HG03060 (cell line): ENCODE data around the gene NRG2.

ENCODE experiments used
- ATAC-seq: cut with Tn5 transposase; IDR thresholded peaks from one replicate; pipeline ENCODE4 v1.9.1; 2021; ENCODE audit warnings: low read depth, moderate number of reproducible peaks; ENCODE audit not compliant: unreplicated experiment

The NRG2 gene

DNA sequence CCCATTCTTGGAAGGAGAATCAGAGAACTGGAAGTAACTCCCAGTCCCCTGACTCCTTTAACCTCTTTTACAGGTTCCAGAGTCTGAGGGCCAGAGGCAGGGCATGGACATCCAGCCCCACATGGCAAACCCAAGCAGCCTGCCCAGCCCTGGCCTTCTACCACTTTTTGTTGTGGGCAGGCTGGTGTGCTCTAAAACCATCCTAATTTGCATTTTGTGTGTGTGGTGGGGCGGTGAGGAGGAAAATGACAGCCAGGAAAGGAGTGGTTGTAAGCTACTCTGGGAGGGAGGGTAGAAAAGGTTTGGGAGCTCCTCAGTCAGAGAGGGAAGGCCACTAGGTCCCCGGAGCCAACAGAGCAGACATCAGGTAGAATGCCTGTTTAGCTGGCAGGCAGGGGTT lies 156.9 kb downstream of the NRG2 start:
- ATAC-seq = no peak

- no peak for ATAC-seq
These were observed 157.3 kb downstream of the NRG2 start for GRCh38 chr5:139885857-139886208.

GRCh38 chr5:139885172-139885856 lies 157.8 kb downstream of the NRG2 start:
- no peak for ATAC-seq

DNA sequence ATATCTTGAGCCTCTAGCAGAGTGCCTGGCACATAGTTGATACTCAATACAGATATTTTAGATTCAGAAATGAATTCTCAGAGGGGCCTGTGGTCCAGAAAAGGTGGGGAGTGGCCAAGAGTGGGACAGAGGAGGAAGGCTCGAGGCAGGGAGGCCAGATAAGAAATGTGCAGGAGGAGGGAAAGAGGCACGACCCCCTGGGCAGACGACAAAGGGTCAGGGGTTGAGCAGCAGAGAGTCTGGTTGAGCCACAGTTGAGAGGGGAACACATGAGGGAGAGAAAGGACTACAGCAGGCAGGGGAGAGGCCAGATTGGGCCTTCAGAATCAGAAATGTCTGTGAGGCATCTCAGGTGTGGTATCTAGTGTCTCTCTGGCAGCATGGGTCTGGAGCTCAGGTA lies 158.4 kb downstream of the NRG2 start:
- no peak for ATAC-seq

GRCh38 chr5:139884144-139884543 lies 159.0 kb downstream of the NRG2 start:
- ATAC-seq = no peak

DNA sequence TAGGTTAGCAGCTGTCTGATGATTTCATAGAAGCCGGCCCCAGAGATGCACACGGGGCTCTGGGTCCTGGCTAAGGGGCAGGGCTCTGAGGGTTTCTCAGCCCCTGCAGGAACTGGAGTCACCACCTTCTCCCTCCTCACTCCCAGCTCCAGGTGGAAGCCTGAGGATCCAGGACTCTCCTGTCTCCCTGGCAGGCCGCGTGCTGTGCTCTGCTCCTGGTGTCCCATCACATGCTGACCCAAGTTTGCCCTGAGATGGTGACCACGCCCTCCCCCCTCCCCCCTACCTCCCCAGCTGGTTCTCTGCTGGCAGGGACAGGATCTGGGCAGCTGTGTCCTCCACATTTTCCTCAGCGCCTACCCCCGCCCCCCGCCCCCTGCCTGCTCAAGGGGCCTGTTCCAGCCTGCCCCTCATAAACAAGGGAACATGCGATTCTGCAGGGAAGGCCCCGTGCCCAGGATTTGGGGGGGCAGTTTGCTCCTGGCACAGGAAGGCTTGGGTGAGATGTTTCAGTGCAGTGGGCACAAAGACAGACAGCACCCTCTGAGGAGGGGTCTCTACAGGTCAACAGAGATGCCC lies 160.0 kb downstream of the NRG2 start:
- ATAC-seq = no peak

- ATAC-seq = no peak
These were observed 160.8 kb downstream of the NRG2 start for GRCh38 chr5:139882316-139882715.

GRCh38 chr5:139881143-139881733 lies 161.9 kb downstream of the NRG2 start:
- ATAC-seq = no peak

- ATAC-seq = no peak
These were observed 162.5 kb downstream of the NRG2 start for GRCh38 chr5:139880416-139881142.

DNA sequence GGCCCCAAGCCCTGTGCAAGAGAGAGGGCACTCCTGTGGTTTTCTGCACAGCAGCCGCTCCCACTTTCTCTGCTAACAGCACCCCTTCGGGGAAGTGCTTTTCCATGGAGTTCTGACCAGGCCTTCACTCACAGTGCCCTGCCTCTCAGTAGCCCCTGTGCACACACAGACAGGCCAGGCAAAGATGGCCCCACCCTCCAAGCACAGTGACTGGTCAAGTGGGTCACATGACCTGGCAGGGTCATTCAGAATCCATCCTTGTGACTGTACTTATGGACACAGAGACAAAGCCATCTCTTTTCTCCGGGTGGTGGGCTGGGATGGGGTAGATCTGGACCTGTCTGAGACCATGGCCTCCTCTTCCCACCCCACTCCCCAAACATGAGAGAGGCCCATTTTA lies 165.0 kb downstream of the NRG2 start:
- no peak for ATAC-seq

- ATAC-seq = no peak
These were observed 165.9 kb downstream of the NRG2 start for GRCh38 chr5:139877129-139877597.

- ATAC-seq = no peak
These were observed 167.1 kb downstream of the NRG2 start for GRCh38 chr5:139875957-139876356.

GRCh38 chr5:139872851-139873794 lies 170.0 kb downstream of the NRG2 start:
- ATAC-seq = no peak

DNA sequence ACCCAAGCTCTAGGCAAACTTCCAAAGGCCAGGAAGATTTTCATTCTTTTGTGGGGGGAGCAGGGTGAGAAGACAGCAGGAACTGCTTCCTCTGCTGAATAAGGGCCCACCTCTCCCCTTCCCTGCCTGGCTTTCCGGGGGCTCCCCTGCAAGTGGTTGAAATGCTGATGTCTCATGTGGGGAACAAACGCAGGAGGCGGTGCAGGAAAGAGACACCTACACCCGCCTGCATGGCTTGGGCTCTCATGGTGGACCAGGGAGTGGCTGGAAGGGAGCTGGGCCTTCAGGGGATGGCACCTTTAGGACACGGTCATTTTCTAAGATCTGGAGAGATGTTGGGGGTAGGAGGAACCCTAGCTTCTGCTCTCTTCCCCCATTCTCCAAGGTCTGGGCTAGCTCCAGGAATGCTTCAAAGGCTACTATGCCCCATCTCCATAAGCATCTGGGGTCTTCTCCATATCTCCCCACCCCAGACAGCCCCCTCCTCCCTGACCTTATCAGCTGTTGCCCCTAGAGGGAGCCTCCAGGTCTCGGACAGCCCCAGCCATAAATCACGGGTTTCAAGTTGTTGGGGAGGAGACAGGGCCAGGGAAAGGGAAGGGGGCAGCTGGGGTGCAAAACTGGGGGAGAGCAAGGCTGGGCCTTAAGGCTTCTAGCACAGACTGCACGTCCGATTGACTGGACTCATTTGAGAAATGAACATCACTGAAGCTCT lies 170.9 kb downstream of the NRG2 start:
- ATAC-seq = no peak

DNA sequence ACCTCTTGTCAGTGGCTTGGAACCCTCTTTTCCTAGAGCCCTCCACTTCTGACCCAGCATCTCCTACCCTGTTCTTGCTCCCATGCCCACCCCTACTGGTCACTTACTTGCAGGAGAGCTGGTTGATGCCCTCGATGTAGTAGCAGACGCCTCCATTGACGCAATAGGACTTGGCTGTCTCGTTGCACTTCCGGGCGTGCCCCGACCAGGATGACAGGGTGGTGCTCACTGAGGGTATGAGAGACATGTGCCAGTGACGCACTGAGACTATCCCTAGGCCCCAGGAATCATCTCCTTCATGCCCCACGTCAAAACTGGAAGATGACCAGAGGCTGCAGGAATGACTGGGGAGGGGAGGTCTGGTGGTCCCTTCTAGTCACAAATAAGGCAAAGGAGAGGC lies 171.5 kb downstream of the NRG2 start:
- no peak for ATAC-seq

GRCh38 chr5:139870677-139871076 lies 172.4 kb downstream of the NRG2 start:
- no peak for ATAC-seq

DNA sequence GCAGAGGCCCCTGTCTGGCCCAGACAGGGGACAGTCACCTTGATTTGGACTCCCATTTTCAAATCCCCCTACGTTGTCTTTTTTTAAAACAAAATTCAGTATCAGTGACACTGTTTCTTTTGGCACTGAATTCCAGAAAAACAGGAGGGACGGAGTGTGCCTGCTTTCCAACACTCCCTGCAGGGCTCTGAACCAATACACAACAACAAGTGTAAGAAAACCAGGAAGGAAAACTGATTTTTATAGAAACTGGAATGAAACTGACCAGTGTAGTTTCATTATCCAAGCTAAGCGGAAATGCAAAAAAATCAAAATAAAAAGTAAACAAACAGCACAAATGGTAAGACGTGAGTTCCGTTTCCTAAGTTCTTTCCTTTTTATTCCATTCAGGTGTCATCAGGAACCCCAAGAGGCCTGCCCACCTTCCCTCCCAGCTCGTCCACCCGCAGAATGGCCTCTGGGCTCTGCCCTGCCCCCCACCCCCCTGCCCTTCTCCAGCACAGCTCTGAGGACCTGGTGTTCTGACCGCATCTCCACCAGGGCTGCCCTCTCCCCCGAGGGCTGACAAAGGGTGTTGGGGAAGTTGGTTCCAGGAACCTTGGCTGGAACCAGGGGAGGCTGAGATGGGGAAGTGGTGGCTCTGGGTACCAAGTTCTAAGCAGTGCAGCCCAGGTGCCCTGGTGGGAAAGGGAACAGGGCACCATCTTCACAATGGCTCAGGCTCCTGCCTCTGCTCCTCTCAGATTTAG lies 173.9 kb downstream of the NRG2 start:
- ATAC-seq = no peak

DNA sequence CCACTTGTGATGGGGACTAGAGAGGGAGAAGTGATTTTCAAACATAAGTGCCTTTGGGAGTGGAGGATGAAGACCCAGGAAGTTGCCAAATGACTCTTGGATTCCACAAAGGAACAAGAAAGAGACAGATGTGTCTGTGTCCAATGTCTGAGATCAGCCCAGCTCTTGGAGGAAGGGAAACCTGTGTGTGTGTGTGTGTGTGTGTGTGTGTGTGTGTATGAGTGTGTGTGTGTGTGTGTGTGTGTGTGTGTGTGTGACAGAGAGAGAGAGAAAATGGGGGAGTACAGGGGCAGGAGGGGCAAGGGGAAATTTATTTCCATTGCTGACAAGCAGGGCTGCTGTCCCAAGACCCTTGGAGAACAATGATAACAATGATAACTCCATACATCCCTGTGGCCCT lies 175.5 kb downstream of the NRG2 start:
- no peak for ATAC-seq

DNA sequence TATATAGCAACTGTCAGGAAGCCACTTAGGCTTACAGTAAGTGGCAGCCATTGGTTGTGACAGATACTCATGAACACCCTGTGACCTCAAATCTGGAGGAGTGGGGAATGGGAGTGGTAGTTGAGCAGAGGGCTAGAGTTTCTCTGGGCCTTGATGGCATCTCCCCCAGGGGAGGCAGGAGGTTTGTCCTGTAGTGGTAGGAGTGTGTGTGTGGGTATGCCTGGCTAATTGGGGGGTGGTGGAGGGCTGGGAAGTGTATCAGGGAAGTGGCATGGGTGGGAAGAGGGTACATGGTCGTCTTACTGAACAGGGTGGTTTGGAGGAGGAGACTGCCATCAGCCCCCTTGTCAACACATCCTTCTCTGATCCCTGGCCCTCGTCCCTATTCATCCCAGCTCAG lies 176.0 kb downstream of the NRG2 start:
- no peak for ATAC-seq
